ENCODE results near the gene OR5B3.
"Not testable (repeated sequence)": the region's sequence is repeated elsewhere in the genome, so short reads cannot be mapped to it uniquely, and the experiment has no call there.

The OR5B3 gene

DNA sequence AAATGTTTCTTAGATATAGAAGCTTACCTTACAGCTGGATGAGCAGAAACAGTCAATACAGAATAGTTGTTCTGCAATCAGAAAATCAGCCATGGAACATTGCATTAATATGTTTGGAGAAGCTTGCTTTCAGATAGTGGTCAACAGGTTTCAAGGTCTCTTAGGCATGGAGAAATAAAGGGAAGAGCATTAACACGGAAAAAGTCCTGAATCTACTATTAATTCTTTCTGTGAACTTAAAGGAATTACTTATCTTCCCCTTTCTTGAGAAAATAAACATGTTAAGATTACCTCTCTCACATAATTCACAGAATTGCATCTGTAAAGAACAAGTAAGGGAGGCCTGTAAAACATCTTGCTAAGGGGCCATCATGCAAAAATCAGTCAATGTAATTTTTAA, at the start of gene OR5B3:
Gene OR5B3, minus strand, starts transcription at position 101 of the 400 bp plus-strand sequence. CDS start 3,465 bp downstream, outside the sequence.
- DNase-seq: no peak

DNA sequence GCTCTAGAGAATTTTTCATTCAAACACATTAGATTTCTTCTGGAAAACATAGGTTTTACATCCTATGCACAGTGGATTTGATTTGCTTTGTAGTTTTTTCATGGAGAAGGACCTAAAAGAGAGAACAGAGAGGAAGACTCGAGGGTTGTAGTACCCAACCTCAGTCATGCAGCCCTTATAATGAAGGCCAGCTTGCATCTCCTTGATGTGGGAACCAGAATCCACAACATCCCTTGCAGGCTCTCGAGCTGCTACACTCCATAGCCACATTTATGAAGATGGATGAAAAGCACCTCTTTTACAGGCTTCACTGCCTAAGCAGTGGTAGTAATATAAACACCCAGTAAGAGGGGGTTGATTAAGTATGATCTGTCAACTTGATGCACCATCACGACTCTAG, 44.9 kb upstream of the OR5B3 start:
- DNase-seq: no peak

DNA sequence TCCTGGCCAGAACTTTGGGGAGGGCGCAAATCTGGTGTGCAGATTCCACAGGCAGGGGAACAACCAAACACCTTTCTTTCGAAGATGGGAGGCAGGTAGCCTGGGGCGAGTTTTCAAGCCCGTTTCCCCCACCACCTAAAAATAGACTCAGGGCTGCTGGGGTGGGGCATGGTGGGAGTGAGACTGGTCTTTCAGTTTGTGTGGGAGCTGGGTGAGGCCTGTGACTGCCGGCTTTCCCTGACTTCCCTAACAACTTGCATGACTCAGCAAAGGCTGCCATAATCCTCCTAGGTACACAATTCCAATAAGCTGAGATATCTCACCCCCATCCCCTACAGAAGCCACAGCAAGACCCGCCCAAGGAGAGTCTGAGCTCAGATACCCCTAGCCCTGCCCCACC, 39.6 kb upstream of the OR5B3 start:
- no peak for DNase-seq

DNA sequence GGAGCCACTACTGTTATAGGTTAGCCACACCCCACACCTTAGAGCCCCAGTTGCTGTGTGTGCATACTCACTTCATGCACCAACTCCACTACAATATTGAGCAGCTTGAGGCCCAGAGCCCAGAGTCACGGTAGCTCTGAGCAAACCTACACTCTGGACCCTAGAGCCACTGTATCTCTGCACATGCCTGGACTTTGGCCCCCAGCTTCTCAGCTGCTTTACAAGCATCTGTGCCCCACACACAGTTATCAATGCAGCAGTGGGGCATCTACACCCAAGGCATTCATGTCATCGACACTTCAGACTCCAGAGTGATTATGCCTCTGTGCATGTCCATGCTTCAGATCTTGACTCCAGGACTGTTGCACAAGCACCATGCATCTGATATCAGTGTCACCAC, 37.6 kb upstream of the OR5B3 start:
- no peak for DNase-seq

GRCh38 chr11:58442136-58442535, 35.5 kb upstream of the OR5B3 start, which contains the start of gene OR5B12:
TSS of gene OR5B12 (minus strand) at chr11:58442236. CDS start at chr11:58440151, 2,085 bp downstream.
- no peak for DNase-seq

DNA sequence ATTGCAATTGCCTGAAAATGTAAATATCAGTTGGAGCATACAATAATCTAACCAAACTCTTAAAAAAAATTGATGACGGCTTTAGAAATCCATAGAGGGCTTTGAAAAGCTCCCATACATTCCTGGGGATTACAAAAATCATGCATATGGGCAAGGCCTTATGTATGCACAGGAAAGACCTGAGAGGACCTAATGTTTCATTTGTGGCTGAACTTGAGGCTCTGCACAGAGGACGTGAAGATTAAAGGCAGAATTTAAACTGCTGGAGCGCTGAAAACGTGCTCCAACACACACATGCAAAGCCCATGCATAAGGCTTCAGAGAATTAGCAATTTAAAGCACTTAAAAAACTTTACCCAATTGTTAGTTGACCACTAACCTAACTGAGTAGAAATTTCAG, 31.8 kb upstream of the OR5B3 start:
- DNase-seq: no peak

DNA sequence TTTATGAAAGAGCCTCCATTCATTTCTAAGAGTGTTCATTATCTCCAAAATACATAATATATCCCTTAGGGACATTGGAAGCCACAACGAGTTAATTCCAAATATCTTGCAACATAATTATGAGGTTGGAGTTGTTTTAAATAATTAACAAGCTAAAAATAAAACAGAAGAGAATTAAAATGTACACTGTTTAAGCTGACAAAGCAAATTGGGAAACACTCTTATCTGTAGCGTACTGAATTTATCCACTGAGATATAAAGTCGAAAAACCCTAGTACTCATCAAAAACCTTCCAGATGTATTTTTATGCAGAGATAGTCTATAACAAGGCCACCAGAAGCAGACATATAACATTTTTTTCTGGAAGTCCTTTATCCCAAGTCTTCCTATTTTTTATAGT, 27.5 kb upstream of the OR5B3 start:
- no peak for DNase-seq

GRCh38 chr11:58433638-58434203, 27.0 kb upstream of the OR5B3 start:
- no peak for DNase-seq

DNA sequence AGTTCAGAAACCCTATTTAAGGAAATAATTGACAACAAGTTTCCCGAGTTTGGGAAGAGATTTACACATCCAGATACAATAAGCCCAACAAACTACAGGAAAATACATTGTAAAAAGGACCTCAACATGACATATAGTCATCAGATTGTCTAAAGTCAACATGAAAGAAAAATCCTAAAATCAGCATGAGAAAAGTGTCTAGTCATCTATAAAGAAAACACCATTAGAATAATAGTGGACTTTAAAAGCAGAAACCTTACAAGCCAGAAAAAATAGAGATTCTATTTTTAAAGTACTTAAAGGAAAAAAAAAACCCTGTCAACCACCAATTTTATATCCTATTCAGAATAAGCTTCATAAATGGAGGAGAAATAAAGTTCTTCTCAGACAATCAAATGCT, 22.6 kb upstream of the OR5B3 start:
- DNase-seq: no peak

DNA sequence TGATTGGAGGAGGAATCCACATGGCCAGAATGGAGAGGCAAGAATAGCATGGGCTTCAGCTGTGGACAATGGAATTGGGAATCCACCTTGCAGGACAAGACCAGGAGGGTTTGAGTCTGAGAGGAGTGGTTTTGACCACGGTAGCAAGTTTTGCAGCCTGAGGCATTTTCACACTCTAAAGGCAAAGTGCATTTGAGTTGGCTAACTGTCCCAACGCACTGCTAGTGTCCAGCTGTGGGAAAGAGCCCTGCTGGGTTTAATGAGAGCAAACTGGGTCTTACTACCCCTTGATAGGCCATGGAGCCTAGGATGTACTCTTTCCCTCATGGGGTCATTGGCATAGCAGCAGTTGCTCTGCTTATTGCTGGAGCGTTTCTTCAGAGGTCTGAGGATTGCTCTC, 21.3 kb upstream of the OR5B3 start, which contains the start of gene OR5B2:
Gene OR5B2, minus strand, starts transcription at position 101 of the 400 bp plus-strand sequence. CDS start 4,860 bp downstream, outside the sequence.
- DNase-seq: no peak

GRCh38 chr11:58399622-58400021, 7.1 kb downstream of the OR5B3 start:
- DNase-seq: not testable (repeated sequence)

- DNase-seq: no peak
These were observed 11.1 kb downstream of the OR5B3 start for GRCh38 chr11:58395581-58395980.

GRCh38 chr11:58394195-58394594, 12.5 kb downstream of the OR5B3 start:
- no peak for DNase-seq

DNA sequence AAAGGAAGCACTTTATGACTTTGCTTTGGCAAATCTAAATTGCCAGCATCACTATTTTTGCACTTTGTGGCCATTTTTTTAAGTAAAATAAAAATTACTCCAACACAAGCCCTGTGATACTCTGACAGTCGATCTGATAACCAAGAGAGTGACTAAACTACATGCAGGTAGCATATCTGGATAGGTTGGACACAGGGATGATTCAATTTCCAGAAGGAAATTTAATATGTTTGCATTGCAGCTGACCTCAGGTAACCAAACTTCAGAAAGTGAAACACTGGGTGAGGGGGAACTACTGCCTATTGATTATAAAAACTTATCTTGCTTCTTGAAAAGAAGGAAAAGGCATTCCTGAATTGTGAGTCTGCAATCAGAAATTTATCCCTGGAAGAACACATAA, 13.9 kb downstream of the OR5B3 start:
- no peak for DNase-seq

DNA sequence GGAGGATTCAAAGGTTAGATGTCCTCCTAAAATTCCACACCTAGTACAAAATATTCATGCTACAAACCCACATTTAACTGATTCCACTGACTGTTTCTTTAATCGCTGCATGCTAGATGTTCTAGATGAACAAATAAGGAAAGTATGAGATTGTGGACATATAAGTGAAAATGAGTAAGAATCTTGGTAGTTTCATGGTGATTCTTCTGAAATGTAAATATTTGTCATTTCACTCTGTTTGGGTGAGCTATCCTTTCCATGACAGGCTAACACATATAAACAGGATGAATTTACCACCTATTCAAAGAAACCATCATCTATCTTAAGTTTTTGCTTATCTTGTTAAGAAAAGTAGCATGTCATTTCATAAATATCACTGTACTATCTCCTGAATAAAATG, 14.8 kb downstream of the OR5B3 start:
- no peak for DNase-seq

- DNase-seq: no peak
These were observed 16.1 kb downstream of the OR5B3 start for GRCh38 chr11:58390551-58391063.

- DNase-seq: no peak
These were observed 47.7 kb downstream of the OR5B3 start, which contains the start of gene OR5B17 for GRCh38 chr11:58358969-58359368. TSS of gene OR5B17 (minus strand) at chr11:58359069. CDS start at chr11:58359069, 0 bp downstream.

DNA sequence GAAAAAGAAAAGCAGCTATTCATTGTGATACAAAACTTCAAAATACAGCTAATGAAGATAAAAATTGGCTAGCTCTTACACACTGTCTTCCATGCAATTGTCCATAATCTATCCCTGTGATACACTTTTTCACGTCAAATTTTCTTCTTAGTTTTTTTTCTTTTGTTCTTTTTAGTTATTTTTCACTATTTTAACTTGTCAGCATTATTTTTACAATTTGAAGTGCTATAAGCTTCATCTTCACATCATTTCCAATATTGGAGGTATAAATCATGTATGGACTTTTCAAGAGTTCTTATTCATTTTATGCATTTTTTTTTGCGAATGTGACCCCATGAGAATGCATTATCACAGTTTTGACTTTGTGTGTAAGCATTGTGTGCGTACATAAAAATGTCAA, 51.9 kb downstream of the OR5B3 start:
- no peak for DNase-seq

Data from NCI-H1694 (cell line).